HG02870 (cell line): ENCODE data around the gene TBC1D5.
"Not testable (repeated sequence)": the region's sequence is repeated elsewhere in the genome, so short reads cannot be mapped to it uniquely, and the experiment has no call there.

ENCODE experiments used
- ATAC-seq: cut with Tn5 transposase; IDR thresholded peaks from one replicate; pipeline ENCODE4 v1.9.1; 2021; ENCODE audit warnings: mild to moderate bottlenecking, moderate library complexity; ENCODE audit not compliant: unreplicated experiment

TBC1D5 gene

GRCh38 chr3:17552351-17552750 is 190.1 kb downstream of the TBC1D5 start:
- ATAC-seq, result no peak

GRCh38 chr3:17551895-17552294 is 190.5 kb downstream of the TBC1D5 start:
- ATAC-seq, result no peak

GRCh38 chr3:17551333-17551732 is 191.1 kb downstream of the TBC1D5 start:
- no peak for ATAC-seq

- no peak for ATAC-seq
These were observed 191.8 kb downstream of the TBC1D5 start for GRCh38 chr3:17550624-17551023.

- no peak for ATAC-seq
These were observed 195.8 kb downstream of the TBC1D5 start for GRCh38 chr3:17546500-17547255.

GRCh38 chr3:17544632-17545031 is 197.8 kb downstream of the TBC1D5 start:
- no peak for ATAC-seq

GRCh38 chr3:17542591-17542990 is 199.8 kb downstream of the TBC1D5 start:
- no peak for ATAC-seq

- no peak for ATAC-seq
These were observed 203.0 kb downstream of the TBC1D5 start for GRCh38 chr3:17539436-17539835.

GRCh38 chr3:17535274-17535673 is 207.2 kb downstream of the TBC1D5 start:
- ATAC-seq, result no peak

GRCh38 chr3:17532446-17532845 is 210.0 kb downstream of the TBC1D5 start:
- ATAC-seq, result not testable (repeated sequence)

- ATAC-seq, result no peak
These were observed 212.8 kb downstream of the TBC1D5 start for GRCh38 chr3:17529677-17530076.

GRCh38 chr3:17518189-17519059 is 224.0 kb downstream of the TBC1D5 start:
- no peak for ATAC-seq

GRCh38 chr3:17515445-17516234 is 226.8 kb downstream of the TBC1D5 start:
- ATAC-seq, result no peak

- no peak for ATAC-seq
These were observed 227.8 kb downstream of the TBC1D5 start for GRCh38 chr3:17514597-17514996.

GRCh38 chr3:17510265-17510664 is 232.2 kb downstream of the TBC1D5 start:
- ATAC-seq, result no peak

- no peak for ATAC-seq
These were observed 234.2 kb downstream of the TBC1D5 start for GRCh38 chr3:17508180-17508752.

- no peak for ATAC-seq
These were observed 235.0 kb downstream of the TBC1D5 start for GRCh38 chr3:17507480-17507879.

- no peak for ATAC-seq
These were observed 236.6 kb downstream of the TBC1D5 start for GRCh38 chr3:17505856-17506255.

GRCh38 chr3:17501745-17502144 is 240.7 kb downstream of the TBC1D5 start:
- no peak for ATAC-seq

- ATAC-seq, result no peak
These were observed 241.8 kb downstream of the TBC1D5 start for GRCh38 chr3:17500618-17501017.
